GM18526 (cell line): ENCODE data around the gene ANKS1A.

Experiments
- POLR2A ChIP-seq: IDR thresholded peaks from 3 replicates; pipeline ENCODE4 v1.6.1; 2011; ENCODE audit not compliant: insufficient read length; ENCODE audit errors: extremely low read depth

ANKS1A gene

GRCh38 chr6:34969662-34970265 is 80.7 kb downstream of the ANKS1A start:
- TF ChIP-seq POLR2A: no peak

DNA sequence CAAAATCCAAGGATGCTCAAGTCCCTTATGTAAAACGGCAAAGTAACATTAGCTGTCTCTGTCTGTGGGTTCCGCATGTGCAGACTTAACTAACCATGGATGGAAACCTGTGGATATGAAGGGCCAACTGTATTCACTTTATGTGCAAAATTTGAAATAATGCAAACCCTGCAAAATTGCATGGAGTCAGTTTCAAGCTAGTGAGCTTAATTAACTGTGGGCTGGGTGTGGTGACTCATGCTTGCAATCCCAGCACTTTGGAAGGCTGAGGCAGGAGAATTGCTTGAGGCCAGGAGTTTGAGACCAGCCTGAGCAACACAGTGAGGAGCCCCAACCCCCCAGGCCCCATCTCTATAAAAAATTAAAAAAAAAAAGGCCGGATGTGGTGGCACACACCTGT is 81.4 kb downstream of the ANKS1A start:
- TF ChIP-seq POLR2A: no peak

DNA sequence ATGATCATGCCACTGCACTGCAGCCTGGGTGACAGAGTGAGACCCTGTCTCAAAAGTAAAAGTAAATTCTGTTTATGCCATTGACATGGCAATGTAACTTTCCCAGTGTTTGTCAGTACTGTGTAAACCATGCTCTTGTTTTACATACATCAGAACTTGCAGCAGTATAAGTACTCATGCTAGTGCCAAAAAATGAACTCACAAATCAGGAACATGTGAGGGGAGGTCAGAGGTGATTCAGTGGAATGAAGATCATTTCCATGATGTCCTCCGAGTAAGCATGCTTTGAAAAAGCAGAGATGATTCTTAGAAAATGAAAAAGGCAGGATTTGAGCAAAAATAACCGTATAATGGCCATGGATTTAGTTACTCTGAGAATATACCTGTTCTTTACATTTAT is 81.9 kb downstream of the ANKS1A start:
- TF ChIP-seq POLR2A: no peak

DNA sequence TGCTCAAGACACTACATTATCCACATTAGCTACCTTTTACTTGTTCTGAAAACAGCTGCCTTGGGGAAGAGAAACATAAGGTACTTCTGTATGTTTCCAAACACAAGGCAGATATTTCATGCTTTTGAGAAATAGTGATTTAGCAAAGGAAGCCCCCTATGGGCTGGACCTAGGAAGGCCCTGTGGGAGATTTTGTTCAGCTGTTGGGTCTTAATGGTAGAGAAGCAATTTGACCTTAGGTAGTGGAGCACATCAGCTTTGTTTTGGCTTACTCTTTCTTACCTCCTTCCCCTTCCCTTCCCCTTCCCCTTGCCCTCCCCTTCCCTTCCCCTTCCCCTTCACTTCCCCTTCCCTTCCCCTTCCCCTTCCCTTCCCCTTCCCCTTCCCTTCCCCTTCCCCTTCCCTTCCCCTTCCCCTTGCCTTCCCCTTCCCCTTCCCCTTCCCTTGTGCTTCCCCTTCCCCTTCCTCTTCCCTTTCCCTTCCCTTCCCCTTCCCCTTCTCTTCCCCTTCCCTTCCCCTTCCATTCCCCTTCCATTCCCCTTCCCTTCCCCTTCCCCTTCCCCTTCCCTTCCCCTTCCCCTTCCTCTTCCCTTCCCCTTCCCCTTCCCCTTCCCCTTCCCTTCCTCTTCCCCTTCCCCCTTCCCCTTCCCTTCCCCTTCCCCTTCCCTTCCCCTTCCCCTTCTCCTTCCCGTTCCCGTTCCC is 84.6 kb downstream of the ANKS1A start:
- TF ChIP-seq POLR2A: no peak

DNA sequence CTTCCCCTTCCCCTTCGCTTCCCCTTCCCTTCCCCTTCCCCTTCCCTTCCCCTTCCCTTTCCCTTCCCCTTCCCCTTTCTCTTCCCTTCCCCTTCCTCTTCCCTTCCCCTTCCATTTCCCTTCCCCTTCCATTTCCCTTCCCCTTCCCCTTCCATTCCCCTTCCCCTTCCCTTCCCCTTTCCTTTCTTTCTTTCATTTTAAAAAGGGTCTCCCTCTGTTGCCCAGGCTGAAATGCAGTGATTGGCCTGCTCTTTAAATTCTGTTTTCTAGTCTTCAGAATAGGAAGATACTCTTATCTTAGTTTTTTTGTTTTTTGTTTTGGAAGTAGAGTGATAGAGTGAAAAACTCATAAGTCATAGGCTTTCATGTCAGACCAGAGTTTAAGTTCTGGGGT is 85.2 kb downstream of the ANKS1A start:
- no peak for TF ChIP-seq POLR2A

DNA sequence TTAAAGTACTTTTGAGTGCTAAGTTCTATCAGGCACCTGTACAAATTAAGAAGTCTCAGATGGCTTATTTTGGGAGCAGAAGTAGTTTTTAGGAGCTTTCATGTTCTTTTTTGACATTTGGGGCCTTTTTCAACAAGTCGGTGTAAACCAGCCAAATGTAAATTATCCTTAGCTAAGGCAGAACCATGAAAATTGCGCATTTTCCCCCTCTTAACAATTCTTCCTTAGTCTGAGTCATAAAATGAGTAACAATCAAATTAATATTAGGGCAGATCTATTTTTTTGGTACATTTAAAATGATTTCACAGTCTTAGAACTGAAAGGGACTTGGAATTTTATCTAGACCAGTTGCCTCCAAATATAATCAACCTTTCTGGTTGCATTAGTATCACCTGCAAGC is 87.2 kb downstream of the ANKS1A start:
- TF ChIP-seq POLR2A: no peak

- no peak for TF ChIP-seq POLR2A
Observed at GRCh38 chr6:34979218-34979617, 90.2 kb downstream of the ANKS1A start.

- TF ChIP-seq POLR2A: no peak
Observed at GRCh38 chr6:34979994-34980393, 90.9 kb downstream of the ANKS1A start.

GRCh38 chr6:34981366-34981765 is 92.3 kb downstream of the ANKS1A start:
- TF ChIP-seq POLR2A: no peak

GRCh38 chr6:34981951-34982350 is 92.9 kb downstream of the ANKS1A start:
- no peak for TF ChIP-seq POLR2A

- no peak for TF ChIP-seq POLR2A
Observed at GRCh38 chr6:34982424-34982852, 93.4 kb downstream of the ANKS1A start.

DNA sequence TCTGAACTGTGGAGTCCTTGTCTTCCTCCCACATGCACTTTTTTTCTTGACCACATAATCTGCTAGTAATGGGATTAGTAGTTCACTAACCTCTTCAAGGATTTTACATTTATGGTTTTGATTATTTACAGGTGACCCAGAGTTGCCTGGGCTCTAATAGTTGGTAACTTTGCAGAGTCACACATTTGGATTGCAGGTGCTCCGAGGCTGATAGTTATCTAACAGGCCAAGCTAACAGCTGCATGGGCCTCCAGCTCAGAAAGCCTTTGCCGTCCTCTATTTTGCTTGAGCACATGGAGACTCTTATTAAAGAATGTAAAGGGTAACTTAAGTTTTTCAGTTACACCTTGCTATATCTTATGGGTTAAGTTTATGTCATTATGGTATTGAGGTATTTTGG is 95.4 kb downstream of the ANKS1A start:
- no peak for TF ChIP-seq POLR2A

GRCh38 chr6:34985236-34985635 is 96.2 kb downstream of the ANKS1A start:
- no peak for TF ChIP-seq POLR2A

DNA sequence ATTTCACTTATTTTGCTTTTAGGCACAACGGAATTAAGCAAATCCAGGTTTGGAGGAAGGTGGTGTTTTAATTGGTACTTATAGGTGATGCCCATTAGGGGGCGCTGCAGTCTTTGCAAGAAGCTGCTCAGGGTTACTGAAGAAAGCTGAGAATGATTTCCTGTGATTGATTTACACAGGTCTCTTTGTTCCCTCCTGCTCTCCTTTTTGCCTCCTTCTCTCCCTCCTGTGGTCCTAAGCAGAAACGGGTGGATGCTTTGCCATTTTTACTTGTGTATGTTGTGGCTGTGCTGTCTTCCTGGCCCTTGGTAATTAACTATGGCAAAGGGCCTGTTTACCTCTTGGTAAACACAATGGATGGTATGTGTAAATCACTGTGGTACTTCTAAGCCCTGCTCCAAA is 97.8 kb downstream of the ANKS1A start:
- TF ChIP-seq POLR2A: no peak

- TF ChIP-seq POLR2A: no peak
Observed at GRCh38 chr6:34987506-34987905, 98.5 kb downstream of the ANKS1A start.

DNA sequence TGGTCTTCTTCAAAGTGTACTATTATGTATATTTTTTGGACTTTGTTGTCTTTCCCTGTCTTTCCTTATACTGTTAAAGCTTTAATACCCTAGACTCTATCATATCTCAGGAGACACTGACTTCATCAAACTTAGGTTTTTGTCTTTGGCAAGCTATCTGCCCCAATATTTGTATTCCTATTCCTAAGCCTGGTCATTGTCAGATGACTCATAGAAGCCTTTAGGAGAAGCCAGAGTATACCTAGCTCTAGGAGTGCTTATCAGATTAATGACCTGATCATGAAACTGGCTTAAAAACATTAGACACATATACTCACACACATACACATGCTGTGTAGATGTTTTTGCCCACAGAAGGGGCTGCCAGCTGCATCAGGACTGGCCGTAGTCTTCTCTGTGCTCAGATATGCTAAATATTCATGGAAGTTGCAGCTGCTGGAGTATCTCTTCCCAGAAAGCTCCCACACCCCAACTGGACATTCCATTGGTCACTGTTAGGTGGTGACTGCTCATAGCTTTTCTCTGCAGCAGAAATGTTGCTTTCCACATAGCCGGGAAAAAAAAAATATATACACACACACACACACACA is 102.0 kb downstream of the ANKS1A start:
- no peak for TF ChIP-seq POLR2A

GRCh38 chr6:34992376-34992775 is 103.3 kb downstream of the ANKS1A start:
- TF ChIP-seq POLR2A: no peak
